SU-DHL-6 (cell line): ENCODE results near the gene SLC25A40.

ENCODE experiments used
- H2AFZ ChIP-seq: fragments of 200-600 bp; sonication (generic); 2 replicates; pipeline ENCODE4 v1.6.1; 2014; ENCODE audit warnings: low read depth, mild to moderate bottlenecking, moderate library complexity, mixed read lengths, antibody characterized with exemption, low read length; ENCODE audit not compliant: severe bottlenecking
- H3F3A ChIP-seq: fragments of 200-600 bp; shearing (Covaris generic); 2 replicates; pipeline ENCODE4 v1.6.0; 2016; ENCODE audit warnings: antibody characterized with exemption, mild to moderate bottlenecking; ENCODE audit not compliant: insufficient read depth
- H3K27ac ChIP-seq: fragments of 200-600 bp; sonication (generic); 2 replicates; pipeline ENCODE4 v1.5.1; 2016; ENCODE audit warnings: low read depth, mild to moderate bottlenecking, low read length, moderate library complexity, mixed read lengths
- H3K27me3 ChIP-seq: fragments of 200-600 bp; sonication (generic), shearing (Covaris generic); 2 replicates; pipeline ENCODE4 v1.6.0; 2014; ENCODE audit warnings: mild to moderate bottlenecking, low read length
- H3K36me3 ChIP-seq: fragments of 200-600 bp; sonication (generic); 2 replicates; pipeline ENCODE4 v1.6.1; 2014; ENCODE audit warnings: mild to moderate bottlenecking, low read length, mixed read lengths
- H3K4me2 ChIP-seq: fragments of 300-600, 200-600 bp; shearing (Covaris generic), sonication (generic); 2 replicates; pipeline ENCODE4 v1.6.0; 2014; ENCODE audit warnings: low read length, low read depth, mild to moderate bottlenecking; ENCODE audit not compliant: poor library complexity, severe bottlenecking
- H3K4me3 ChIP-seq: fragments of 200-600 bp; sonication (generic); 2 replicates; pipeline ENCODE4 v1.5.1; 2014; ENCODE audit warnings: antibody characterized with exemption, low read length, mild to moderate bottlenecking, mixed read lengths; ENCODE audit not compliant: insufficient read depth, poor library complexity, severe bottlenecking
- H3K79me2 ChIP-seq: fragments of 200-600 bp; sonication (generic); 2 replicates; pipeline ENCODE4 v1.6.1; 2014; ENCODE audit warnings: mild to moderate bottlenecking, low read length, moderate library complexity; ENCODE audit not compliant: insufficient read depth
- H3K9ac ChIP-seq: fragments of 200-600 bp; sonication (generic); 2 replicates; pipeline ENCODE4 v1.7.0; 2014; ENCODE audit warnings: mild to moderate bottlenecking, low read length
- H3K9me2 ChIP-seq: fragments of 200-600 bp; sonication (generic); replicated peaks from 2 replicates; pipeline ENCODE4 v1.6.1; 2014; ENCODE audit warnings: low read length; ENCODE audit not compliant: insufficient read depth
- H3K9me3 ChIP-seq: fragments of 200-600 bp; sonication (generic); 2 replicates; pipeline ENCODE4 v1.6.1; 2014; ENCODE audit warnings: low read length, mixed read lengths; ENCODE audit not compliant: insufficient read depth
- H4K20me1 ChIP-seq: fragments of 200-600 bp; sonication (generic); 2 replicates; pipeline ENCODE4 v1.6.1; 2014; ENCODE audit warnings: low read depth, mild to moderate bottlenecking, antibody characterized with exemption, low read length, moderate library complexity, mixed read lengths
- EZH2phosphoT487 ChIP-seq: fragments of 200-600 bp; sonication (generic), shearing (Covaris generic); conservative IDR thresholded peaks from 2 replicates; pipeline ENCODE4 v1.6.1; 2018; ENCODE audit warnings: mild to moderate bottlenecking, antibody characterized with exemption, low read length, moderate library complexity, mixed read lengths
- TF ChIP-seq, protein P1 (sequence below): fragments of 200-600 bp; sonication (generic); IDR thresholded peaks from one replicate; pipeline ENCODE4 v1.5.1; 2017; ENCODE audit warnings: antibody characterized with exemption, mild to moderate bottlenecking, low read length, moderate library complexity; ENCODE audit not compliant: insufficient read depth, poor library complexity, severe bottlenecking

SLC25A40 gene

DNA sequence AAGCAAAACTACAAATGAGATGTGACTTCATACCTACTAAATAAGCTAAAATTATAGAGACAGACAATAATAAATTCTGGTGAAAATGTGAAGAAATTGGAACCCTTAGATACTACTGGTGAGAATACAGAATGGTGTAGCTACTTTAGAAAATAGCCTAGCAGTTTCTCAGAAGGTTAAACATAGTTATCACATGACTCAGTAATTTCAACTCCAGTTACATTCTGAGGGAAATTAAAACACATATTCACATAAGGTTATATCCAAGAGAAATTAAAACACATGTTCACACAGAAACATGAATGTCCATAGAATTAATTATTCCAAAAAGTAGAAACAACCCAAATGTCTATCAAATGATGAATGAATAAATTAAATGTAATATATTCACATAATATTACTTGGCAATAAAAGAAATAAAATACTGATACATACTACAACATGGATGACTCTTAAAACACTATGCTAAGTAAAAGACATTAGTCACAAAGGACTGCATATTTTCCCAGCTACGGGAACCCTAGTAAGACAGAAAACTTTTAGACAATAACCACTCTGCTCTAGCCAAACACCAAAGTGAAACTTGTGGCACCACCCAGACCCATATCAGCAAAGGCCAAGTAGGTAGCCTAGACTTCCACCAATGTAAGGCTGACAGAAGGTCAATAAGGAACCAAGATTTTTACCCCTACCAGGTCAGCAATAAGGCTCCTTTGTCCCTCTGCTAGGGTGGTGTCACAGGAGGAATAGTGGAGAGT, 25.1 kb downstream of the SLC25A40 start:
- H3K4me2 ChIP-seq, result no peak overlapping the region
- H3K79me2 ChIP-seq, result peaks cover 18% of the 10 kb centered on the region; the same call in 1 of the 2 replicates
- peaks cover 17% of the 10 kb centered on the region for H3F3A ChIP-seq
- no peak overlapping the region for H3K9ac ChIP-seq
- H3K27ac ChIP-seq, result no peak overlapping the region
- H4K20me1 ChIP-seq, result no peaks in the 10 kb centered on the region
- TF ChIP-seq, protein P1, sequence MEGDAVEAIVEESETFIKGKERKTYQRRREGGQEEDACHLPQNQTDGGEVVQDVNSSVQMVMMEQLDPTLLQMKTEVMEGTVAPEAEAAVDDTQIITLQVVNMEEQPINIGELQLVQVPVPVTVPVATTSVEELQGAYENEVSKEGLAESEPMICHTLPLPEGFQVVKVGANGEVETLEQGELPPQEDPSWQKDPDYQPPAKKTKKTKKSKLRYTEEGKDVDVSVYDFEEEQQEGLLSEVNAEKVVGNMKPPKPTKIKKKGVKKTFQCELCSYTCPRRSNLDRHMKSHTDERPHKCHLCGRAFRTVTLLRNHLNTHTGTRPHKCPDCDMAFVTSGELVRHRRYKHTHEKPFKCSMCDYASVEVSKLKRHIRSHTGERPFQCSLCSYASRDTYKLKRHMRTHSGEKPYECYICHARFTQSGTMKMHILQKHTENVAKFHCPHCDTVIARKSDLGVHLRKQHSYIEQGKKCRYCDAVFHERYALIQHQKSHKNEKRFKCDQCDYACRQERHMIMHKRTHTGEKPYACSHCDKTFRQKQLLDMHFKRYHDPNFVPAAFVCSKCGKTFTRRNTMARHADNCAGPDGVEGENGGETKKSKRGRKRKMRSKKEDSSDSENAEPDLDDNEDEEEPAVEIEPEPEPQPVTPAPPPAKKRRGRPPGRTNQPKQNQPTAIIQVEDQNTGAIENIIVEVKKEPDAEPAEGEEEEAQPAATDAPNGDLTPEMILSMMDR, result no peak
- no peak for TF ChIP-seq EZH2phosphoT487
- no peaks in the 10 kb centered on the region for H3K27me3 ChIP-seq
- H3K9me3 ChIP-seq, result no peaks in the 10 kb centered on the region
- no peak overlapping the region for H3K4me3 ChIP-seq
- peaks cover 76% of the 10 kb centered on the region for H3K36me3 ChIP-seq
- H3K9me2 ChIP-seq, result no peaks in the 10 kb centered on the region
- H2AFZ ChIP-seq, result no peak overlapping the region

- no peaks in the 10 kb centered on the region for H3K79me2 ChIP-seq
- no peak overlapping the region for H3K27ac ChIP-seq
- no peaks in the 10 kb centered on the region; the same call in 1 of the 2 replicates for H4K20me1 ChIP-seq
- H3F3A ChIP-seq, result peaks cover 32% of the 10 kb centered on the region
- TF ChIP-seq, protein P1, result no peak
- no peak for TF ChIP-seq EZH2phosphoT487
- H3K9ac ChIP-seq, result no peak overlapping the region
- no peak overlapping the region for H3K4me3 ChIP-seq
- no peak overlapping the region for H2AFZ ChIP-seq
- H3K36me3 ChIP-seq, result peaks cover 70% of the 10 kb centered on the region
- no peak overlapping the region for H3K4me2 ChIP-seq
- H3K27me3 ChIP-seq, result no peaks in the 10 kb centered on the region
- no peaks in the 10 kb centered on the region for H3K9me2 ChIP-seq
- no peaks in the 10 kb centered on the region for H3K9me3 ChIP-seq
Measured at GRCh38 chr7:87837597-87837996, 38.6 kb downstream of the SLC25A40 start.

- Histone ChIP-seq H3K4me3 (no peak overlapping the region), H3K36me3 (peaks cover 49% of the 10 kb centered on the region), H3K9ac (no peak overlapping the region), H2AFZ (no peak overlapping the region), H3K4me2 (no peak overlapping the region), H3F3A (peaks cover 19% of the 10 kb centered on the region; the same call in 1 of the 2 replicates), H3K27ac (no peak overlapping the region), H3K9me3 (no peaks in the 10 kb centered on the region), H3K9me2 (no peaks in the 10 kb centered on the region), H3K79me2 (no peaks in the 10 kb centered on the region), H3K27me3 (no peaks in the 10 kb centered on the region), H4K20me1 (no peaks in the 10 kb centered on the region; the same call in 1 of the 2 replicates)
- TF ChIP-seq EZH2phosphoT487, result no peak
- TF ChIP-seq, protein P1, result no peak
Measured at GRCh38 chr7:87833130-87833529, 43.0 kb downstream of the SLC25A40 start.
